Activated T-cell treated with anti-CD3 and anti-CD28 coated beads, Interleukin-2, amount 50 U/mL, for 48 hours (primary cell): ENCODE results near the gene PLPPR3.
"Not testable (repeated sequence)": the region's sequence is repeated elsewhere in the genome, so short reads cannot be mapped to it uniquely, and the experiment has no call there.

Experiments
- DNase-seq, 2 experiments: peaks; one replicate each; pipeline ENCODE4 v3.0.0-alpha.2; 2020

PLPPR3 gene

GRCh38 chr19:827710-828321 lies 6.1 kb upstream of the PLPPR3 start, which contains the start of gene AZU1:
Gene AZU1, plus strand, starts transcription at chr19:827837. Its CDS starts 10 bp downstream, at chr19:827847.
- no peak for DNase-seq

GRCh38 chr19:827314-827709 lies 5.6 kb upstream of the PLPPR3 start:
- no peak for DNase-seq

- no peak for DNase-seq
Measured at GRCh38 chr19:825897-826644, 4.3 kb upstream of the PLPPR3 start.

GRCh38 chr19:824885-825284 lies 3.1 kb upstream of the PLPPR3 start:
- no peak for DNase-seq

GRCh38 chr19:823565-824121 lies 1.9 kb upstream of the PLPPR3 start:
- DNase-seq = no peak

- DNase-seq = no peak
Measured at GRCh38 chr19:821231-821824, 427 bp downstream of the PLPPR3 start.

- not testable (repeated sequence) for DNase-seq
Measured at GRCh38 chr19:820212-820611, 1.5 kb downstream of the PLPPR3 start.

GRCh38 chr19:816500-816857 lies 5.3 kb downstream of the PLPPR3 start:
- no peak for DNase-seq

- no peak for DNase-seq
Measured at GRCh38 chr19:815775-816499, 5.8 kb downstream of the PLPPR3 start.

GRCh38 chr19:815079-815774 lies 6.5 kb downstream of the PLPPR3 start:
- peak in 1 of 2 experiments; percentile 57 for DNase-seq

- peak in 1 of 2 experiments; percentile 63 for DNase-seq
Measured at GRCh38 chr19:814152-815078, 7.3 kb downstream of the PLPPR3 start.

- peak in 1 of 2 experiments; percentile 51 for DNase-seq
Measured at GRCh38 chr19:813219-814151, 8.3 kb downstream of the PLPPR3 start.

GRCh38 chr19:812747-813218 lies 9.0 kb downstream of the PLPPR3 start:
- no peak for DNase-seq

- DNase-seq = peak in 1 of 2 experiments; percentile 44
Measured at GRCh38 chr19:812049-812746, 9.6 kb downstream of the PLPPR3 start.

- no peak for DNase-seq
Measured at GRCh38 chr19:811506-812048, 10.2 kb downstream of the PLPPR3 start.

- peak in 1 of 2 experiments; percentile 43 for DNase-seq
Measured at GRCh38 chr19:810883-811489, 10.8 kb downstream of the PLPPR3 start.

- no peak for DNase-seq
Measured at GRCh38 chr19:810077-810855, 11.5 kb downstream of the PLPPR3 start.

- no peak for DNase-seq
Measured at GRCh38 chr19:808423-808775, 13.4 kb downstream of the PLPPR3 start.
